Vagina (tissue), 2 donors: ENCODE data around the gene SDHB.

Experiments used
- CTCF ChIP-seq, 3 experiments: fragments of 450-650 bp in 2 of 3; fragments of 200-600 bp in 1 of 3; sonication (generic) in 1 of 3; IDR thresholded peaks; one replicate each; pipeline ENCODE4 v1.5.1; 2017 to 2019; ENCODE audit warnings: antibody characterized with exemption in 3 of 3, mild to moderate bottlenecking in 2 of 3, moderate library complexity in 2 of 3
- POLR2AphosphoS5 ChIP-seq, 2 donors: sonication (generic); formaldehyde crosslinking; IDR thresholded peaks; one replicate each; pipeline ENCODE4 v1.9.0; 2017; ENCODE audit warnings: antibody characterized with exemption in 2 of 2, mild to moderate bottlenecking in 2 of 2, low read depth in 1 of 2; ENCODE audit not compliant: insufficient read depth in 1 of 2

GRCh38 chr1:17016317-17016661 is 37.5 kb downstream of the SDHB start:
- TF ChIP-seq CTCF (IDR thresholded peaks at IDR 0.05) (no peak), POLR2AphosphoS5 (IDR thresholded peaks at IDR 0.05; ENCODE audit: insufficient read depth in 1 of 2, low read depth in 1 of 2) (no peak)
